ENCODE results near the gene DGAT2L6.

DNA sequence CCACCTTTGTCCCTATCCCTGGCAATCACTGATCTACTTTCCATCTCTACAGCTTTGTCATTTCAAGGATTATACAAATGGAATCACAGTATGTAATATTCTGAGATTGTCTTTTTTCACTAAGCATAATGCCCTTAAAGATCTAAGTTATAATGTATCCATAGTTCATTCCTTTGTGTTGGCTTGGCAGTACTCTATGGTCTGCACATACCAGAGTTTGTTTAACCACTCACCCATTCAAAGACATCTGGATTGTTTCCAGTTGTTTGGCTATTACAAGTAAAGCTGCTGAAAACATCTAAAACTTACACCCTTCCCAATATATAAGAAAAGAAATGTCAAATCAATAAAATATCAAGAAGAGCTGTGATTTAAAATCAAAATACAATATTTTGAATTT, 31.2 kb downstream of the DGAT2L6 start:
- TF ChIP-seq, protein P1, sequence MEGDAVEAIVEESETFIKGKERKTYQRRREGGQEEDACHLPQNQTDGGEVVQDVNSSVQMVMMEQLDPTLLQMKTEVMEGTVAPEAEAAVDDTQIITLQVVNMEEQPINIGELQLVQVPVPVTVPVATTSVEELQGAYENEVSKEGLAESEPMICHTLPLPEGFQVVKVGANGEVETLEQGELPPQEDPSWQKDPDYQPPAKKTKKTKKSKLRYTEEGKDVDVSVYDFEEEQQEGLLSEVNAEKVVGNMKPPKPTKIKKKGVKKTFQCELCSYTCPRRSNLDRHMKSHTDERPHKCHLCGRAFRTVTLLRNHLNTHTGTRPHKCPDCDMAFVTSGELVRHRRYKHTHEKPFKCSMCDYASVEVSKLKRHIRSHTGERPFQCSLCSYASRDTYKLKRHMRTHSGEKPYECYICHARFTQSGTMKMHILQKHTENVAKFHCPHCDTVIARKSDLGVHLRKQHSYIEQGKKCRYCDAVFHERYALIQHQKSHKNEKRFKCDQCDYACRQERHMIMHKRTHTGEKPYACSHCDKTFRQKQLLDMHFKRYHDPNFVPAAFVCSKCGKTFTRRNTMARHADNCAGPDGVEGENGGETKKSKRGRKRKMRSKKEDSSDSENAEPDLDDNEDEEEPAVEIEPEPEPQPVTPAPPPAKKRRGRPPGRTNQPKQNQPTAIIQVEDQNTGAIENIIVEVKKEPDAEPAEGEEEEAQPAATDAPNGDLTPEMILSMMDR (IDR thresholded peaks at IDR 0.05 in 2 of 3, conservative IDR thresholded peaks at IDR 0.05 in 1 of 3; ENCODE audit: control insufficient read depth in 2 of 3, extremely low read depth in 1 of 3, insufficient read depth in 1 of 3, low read depth in 3 of 3, low read length in 3 of 3) = no peak
- no peak for TF ChIP-seq CREM (IDR thresholded peaks at IDR 0.05; ENCODE audit: low read depth)
- no peak for TF ChIP-seq EZH2 (IDR thresholded peaks at IDR 0.05; ENCODE audit: borderline replicate concordance, control insufficient read depth, low read depth, low read length)
- TF ChIP-seq, protein P2, sequence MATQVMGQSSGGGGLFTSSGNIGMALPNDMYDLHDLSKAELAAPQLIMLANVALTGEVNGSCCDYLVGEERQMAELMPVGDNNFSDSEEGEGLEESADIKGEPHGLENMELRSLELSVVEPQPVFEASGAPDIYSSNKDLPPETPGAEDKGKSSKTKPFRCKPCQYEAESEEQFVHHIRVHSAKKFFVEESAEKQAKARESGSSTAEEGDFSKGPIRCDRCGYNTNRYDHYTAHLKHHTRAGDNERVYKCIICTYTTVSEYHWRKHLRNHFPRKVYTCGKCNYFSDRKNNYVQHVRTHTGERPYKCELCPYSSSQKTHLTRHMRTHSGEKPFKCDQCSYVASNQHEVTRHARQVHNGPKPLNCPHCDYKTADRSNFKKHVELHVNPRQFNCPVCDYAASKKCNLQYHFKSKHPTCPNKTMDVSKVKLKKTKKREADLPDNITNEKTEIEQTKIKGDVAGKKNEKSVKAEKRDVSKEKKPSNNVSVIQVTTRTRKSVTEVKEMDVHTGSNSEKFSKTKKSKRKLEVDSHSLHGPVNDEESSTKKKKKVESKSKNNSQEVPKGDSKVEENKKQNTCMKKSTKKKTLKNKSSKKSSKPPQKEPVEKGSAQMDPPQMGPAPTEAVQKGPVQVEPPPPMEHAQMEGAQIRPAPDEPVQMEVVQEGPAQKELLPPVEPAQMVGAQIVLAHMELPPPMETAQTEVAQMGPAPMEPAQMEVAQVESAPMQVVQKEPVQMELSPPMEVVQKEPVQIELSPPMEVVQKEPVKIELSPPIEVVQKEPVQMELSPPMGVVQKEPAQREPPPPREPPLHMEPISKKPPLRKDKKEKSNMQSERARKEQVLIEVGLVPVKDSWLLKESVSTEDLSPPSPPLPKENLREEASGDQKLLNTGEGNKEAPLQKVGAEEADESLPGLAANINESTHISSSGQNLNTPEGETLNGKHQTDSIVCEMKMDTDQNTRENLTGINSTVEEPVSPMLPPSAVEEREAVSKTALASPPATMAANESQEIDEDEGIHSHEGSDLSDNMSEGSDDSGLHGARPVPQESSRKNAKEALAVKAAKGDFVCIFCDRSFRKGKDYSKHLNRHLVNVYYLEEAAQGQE (IDR thresholded peaks at IDR 0.05; ENCODE audit: low read depth, low read length) = no peak

Data from GM12878 (cell line).